ENCODE data around the gene COMMD7.
A peak's percentile ranks its signal among the peaks of the same experiment; 100 is the strongest.

The COMMD7 gene

GRCh38 chr20:32753731-32754130 is 10.5 kb upstream of the COMMD7 start:
- TF ChIP-seq, protein P1, sequence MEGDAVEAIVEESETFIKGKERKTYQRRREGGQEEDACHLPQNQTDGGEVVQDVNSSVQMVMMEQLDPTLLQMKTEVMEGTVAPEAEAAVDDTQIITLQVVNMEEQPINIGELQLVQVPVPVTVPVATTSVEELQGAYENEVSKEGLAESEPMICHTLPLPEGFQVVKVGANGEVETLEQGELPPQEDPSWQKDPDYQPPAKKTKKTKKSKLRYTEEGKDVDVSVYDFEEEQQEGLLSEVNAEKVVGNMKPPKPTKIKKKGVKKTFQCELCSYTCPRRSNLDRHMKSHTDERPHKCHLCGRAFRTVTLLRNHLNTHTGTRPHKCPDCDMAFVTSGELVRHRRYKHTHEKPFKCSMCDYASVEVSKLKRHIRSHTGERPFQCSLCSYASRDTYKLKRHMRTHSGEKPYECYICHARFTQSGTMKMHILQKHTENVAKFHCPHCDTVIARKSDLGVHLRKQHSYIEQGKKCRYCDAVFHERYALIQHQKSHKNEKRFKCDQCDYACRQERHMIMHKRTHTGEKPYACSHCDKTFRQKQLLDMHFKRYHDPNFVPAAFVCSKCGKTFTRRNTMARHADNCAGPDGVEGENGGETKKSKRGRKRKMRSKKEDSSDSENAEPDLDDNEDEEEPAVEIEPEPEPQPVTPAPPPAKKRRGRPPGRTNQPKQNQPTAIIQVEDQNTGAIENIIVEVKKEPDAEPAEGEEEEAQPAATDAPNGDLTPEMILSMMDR (IDR thresholded peaks at IDR 0.05; ENCODE audit: low read depth, low read length, missing control alignments): no peak
- no peak overlapping the region for H3K4me3 ChIP-seq (replicated peaks; ENCODE audit: low read depth, low read length)
- no peak for DNase-seq (ENCODE audit: extremely low read depth, low read depth)

- TF ChIP-seq, protein P1 (IDR thresholded peaks at IDR 0.05; ENCODE audit: low read depth, low read length, missing control alignments): no peak
- H3K4me3 ChIP-seq (replicated peaks; ENCODE audit: low read depth, low read length): no peak overlapping the region
- DNase-seq (ENCODE audit: extremely low read depth, low read depth): no peak
These were observed 9.4 kb upstream of the COMMD7 start for GRCh38 chr20:32752458-32753250.

GRCh38 chr20:32751702-32752457 is 8.6 kb upstream of the COMMD7 start:
- DNase-seq (ENCODE audit: extremely low read depth, low read depth): no peak
- no peak overlapping the region for H3K4me3 ChIP-seq (replicated peaks; ENCODE audit: low read depth, low read length)
- TF ChIP-seq, protein P1 (IDR thresholded peaks at IDR 0.05; ENCODE audit: low read depth, low read length, missing control alignments): no peak

DNA sequence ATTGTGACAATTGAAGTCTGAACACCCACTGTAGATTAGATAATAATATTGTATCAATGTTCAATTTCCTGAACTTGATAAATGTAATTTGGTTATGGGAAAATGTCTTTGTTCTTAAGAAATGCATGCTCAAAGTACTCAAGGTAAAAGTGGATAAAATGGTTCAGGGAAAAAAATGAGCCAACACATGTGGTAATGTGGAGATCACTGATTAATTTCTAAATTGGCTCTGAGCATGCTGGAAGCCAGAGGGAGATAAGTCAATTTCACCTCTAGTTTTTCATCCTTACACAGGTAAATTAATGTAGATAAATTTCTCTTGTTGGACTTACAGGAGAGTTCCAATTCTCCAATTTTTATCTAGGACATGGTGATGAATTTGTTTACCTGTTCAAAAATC is 8.0 kb upstream of the COMMD7 start:
- TF ChIP-seq, protein P1 (IDR thresholded peaks at IDR 0.05; ENCODE audit: low read depth, low read length, missing control alignments): no peak
- no peak for DNase-seq (ENCODE audit: extremely low read depth, low read depth)
- H3K4me3 ChIP-seq (replicated peaks; ENCODE audit: low read depth, low read length): no peak overlapping the region

GRCh38 chr20:32749914-32750637 is 6.8 kb upstream of the COMMD7 start:
- H3K4me3 ChIP-seq (replicated peaks; ENCODE audit: low read depth, low read length): no peak overlapping the region
- DNase-seq (ENCODE audit: extremely low read depth, low read depth): no peak
- TF ChIP-seq, protein P1 (IDR thresholded peaks at IDR 0.05; ENCODE audit: low read depth, low read length, missing control alignments): no peak

DNA sequence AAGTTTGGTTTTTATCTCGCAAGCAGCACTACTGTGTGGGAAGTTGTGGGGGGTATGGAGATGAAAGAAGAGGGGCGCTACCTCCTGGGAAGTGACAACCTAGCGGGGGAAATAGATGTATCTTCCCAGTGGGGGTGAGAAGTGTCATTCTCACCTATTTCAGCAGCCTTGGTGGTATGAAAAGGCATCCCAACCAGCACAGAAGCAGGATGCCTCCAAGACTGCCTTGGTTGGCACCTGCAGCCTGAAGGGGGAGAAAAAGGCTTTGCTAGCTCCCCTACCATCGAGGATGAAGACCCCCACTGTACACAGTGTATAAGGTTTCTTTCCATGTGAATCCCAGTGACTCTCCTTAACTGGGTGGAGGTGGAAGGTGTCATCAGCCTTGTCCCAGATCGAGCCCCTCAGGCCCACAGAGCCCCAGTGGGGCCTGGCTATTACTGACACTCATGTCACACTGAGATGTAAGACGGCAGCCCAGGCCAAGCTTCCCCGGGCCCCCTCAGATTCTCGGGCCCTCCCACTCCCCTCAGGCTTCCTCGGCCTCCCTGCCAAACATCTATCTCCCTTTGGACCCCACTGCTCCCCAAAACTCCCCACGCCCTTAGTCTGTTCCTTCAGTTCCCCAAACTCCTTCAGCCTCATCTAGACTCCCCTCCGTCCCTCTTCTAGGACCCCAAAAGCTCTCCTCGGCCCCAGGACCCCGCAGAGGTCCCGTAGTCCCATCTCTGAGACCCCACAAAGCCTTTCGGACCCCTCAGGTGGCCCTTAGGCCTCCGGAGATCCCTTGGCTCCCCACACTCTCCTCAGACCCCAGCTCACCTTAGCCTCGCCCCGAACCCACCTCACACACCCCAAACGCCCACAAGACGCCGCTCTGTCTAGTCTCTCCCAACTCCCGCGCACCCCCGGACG is 688 bp downstream of the COMMD7 start:
- peak overlapping the region; percentile 64 for H3K4me3 ChIP-seq (replicated peaks; ENCODE audit: low read depth, low read length)
- DNase-seq (ENCODE audit: extremely low read depth, low read depth): no peak
- TF ChIP-seq, protein P1 (IDR thresholded peaks at IDR 0.05; ENCODE audit: low read depth, low read length, missing control alignments): no peak

All from HFF-Myc (cell line).